Activated naive CD4-positive, alpha-beta T cell treated with Interleukin-2 at 50 U/mL for 16 hours (primary cell): Measurements from ENCODE around the gene ZNF658.
"Not testable (repeated sequence)": the region's sequence is repeated elsewhere in the genome, so short reads cannot be mapped to it uniquely, and the experiment has no call there.

Experiments
- DNase-seq: peaks from one replicate; pipeline ENCODE4 v3.0.0-alpha.2; 2020

ZNF658 gene

GRCh38 chr9:66900490-66901131 lies at the start of gene ZNF658:
TSS of gene ZNF658 (plus strand) at chr9:66900725. CDS start at chr9:66903562, 2,837 bp downstream.
- DNase-seq: peak; percentile 57

DNA sequence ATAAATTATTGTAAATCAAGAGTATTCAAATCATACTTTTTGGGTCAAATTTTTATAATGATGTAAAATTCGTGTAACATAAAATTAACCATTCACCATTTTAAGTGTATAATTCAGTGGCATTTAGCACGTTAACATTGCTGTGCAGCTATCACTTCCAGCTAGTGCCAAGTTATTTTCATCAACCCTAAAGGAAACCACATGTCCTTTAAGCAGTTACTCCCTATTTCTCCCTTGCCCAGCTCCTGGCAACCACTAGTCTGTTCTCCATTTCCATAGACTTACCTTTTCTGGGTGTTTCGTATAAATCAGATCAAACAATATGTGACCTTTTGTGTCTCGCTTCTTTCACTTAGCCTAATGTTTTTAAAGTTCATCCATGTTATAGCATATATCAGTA lies 38.8 kb upstream of the ZNF658 start:
- DNase-seq: not testable (repeated sequence)

GRCh38 chr9:66868660-66869059 lies 31.9 kb upstream of the ZNF658 start:
- not testable (repeated sequence) for DNase-seq

DNA sequence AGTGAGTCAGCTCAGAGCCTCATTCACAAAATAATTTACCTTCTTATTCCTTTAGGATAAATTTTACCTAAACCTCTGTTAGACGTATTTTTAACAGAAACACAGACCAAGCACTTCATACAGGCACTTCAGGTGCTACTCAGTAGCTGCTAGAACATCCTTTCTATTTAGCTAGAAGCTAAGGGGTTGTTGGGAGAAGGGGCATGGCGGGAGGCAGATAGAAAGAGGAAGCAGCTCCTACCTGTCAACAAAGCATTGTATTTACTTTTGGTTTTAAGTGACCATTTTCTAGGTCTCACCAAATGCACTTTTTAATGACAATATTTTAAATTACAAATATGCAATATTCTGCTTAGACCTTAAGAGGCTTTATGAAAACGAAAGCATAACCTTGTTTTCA lies 19.9 kb upstream of the ZNF658 start:
- DNase-seq: not testable (repeated sequence)

DNA sequence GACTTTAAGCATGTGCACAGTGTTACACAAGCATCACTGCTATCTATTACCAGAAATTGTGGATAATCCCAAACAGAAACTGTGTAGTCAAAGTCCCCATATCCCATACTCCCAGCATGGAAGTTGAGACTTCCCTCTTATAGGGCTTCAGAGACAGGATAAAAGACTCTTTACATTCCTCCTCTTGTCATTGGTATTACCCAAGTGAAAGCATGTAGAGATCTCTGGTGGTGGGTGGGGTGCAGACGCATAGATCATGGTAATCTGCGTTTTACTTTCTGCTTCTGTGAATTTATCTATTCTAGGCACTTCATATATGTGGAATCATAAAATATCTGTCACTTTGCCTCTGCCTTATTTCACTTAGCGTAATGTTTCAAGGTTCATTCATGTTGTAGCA lies 18.7 kb upstream of the ZNF658 start:
- not testable (repeated sequence) for DNase-seq

- not testable (repeated sequence) for DNase-seq
These were observed 10.2 kb upstream of the ZNF658 start for GRCh38 chr9:66890334-66890733.

DNA sequence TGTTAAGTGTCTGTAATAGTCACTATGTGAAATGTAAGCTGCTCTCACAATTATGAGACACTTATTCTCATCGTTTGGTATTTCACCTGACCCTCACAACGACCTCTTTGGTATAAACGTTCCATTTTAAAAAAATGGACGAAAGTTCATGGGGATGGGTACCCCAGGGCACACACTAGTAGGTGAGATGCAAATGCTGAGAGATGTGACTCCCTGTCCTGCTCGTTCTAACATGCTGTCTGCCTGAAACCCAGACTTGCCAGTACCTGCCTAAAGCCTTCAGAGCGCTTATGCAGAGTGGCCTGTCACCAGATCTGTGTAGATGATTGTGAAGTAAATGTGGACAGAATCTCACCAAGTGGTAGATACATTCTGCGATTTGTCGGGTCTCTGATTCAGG lies 616 bp downstream of the ZNF658 start:
- not testable (repeated sequence) for DNase-seq

GRCh38 chr9:66909560-66909959 lies 9.0 kb downstream of the ZNF658 start:
- DNase-seq: not testable (repeated sequence)

GRCh38 chr9:66920072-66920471 lies 19.5 kb downstream of the ZNF658 start:
- not testable (repeated sequence) for DNase-seq

DNA sequence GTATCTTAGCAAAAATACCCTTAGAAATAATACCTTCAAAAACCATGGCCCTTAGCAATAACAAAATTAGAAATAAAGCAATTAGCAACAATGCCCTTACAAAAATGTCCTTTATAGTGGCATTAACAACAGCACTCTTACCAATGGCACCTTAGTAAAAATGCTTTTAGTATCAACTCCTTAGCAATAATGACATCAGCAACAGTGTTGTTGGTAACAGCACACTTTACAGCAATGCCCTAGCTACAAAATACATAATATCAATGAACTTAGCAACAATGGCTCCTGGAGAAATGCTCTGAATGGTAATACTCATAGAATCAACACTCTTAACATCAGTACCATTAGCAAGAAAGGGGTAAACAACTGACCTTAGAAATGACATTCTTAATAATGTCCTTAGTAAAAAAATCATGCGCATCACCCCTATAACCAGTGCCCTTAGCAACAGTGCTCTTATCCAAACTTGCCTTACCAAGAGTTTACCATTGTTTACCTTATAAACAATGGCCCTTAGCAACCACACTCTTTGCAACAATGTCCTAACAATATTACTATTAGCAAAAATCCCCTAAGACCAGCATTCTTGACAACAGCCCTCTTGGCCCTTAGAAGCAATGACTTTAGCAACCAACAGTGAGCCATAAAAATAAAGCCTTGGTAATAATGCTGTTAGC lies 35.8 kb downstream of the ZNF658 start:
- DNase-seq: not testable (repeated sequence)

DNA sequence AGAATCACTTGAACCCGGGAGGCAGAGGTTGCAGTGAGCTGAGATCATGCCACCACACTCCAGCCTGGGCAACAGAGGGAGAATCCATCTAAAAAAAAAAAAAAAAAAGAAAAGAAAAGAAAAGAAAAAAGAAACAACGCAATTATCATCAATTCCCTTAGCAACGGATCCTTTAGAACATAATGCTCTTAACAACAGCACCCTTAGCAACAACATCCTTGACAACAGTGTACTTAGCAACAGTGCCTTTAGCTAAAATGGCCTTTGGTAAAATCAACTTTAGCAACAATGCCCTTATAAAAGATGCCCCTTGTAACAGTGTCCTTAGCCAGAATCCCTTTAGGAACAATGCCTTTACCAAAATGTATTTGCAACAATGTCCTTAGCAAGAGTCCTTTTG lies 37.1 kb downstream of the ZNF658 start:
- not testable (repeated sequence) for DNase-seq

DNA sequence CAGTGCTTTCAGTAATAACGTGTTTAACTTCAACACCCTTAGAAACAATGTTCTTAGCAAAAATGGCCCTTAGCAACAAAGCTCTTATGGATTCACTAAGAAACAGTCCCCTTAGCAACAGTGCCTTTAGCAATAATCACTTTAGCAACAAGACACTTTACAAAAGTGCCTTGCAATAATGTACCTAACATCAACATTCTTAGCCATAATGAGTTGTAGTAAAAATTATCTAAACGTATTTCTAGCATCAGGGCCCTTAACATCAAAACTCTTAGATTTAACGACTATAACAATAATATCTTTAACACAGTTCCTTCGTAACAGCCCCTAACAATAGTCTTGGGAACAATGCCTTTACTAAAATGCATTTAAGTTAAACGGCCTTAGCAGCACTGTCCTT lies 37.8 kb downstream of the ZNF658 start:
- DNase-seq: not testable (repeated sequence)

GRCh38 chr9:66939878-66940830 lies 39.6 kb downstream of the ZNF658 start:
- not testable (repeated sequence) for DNase-seq

DNA sequence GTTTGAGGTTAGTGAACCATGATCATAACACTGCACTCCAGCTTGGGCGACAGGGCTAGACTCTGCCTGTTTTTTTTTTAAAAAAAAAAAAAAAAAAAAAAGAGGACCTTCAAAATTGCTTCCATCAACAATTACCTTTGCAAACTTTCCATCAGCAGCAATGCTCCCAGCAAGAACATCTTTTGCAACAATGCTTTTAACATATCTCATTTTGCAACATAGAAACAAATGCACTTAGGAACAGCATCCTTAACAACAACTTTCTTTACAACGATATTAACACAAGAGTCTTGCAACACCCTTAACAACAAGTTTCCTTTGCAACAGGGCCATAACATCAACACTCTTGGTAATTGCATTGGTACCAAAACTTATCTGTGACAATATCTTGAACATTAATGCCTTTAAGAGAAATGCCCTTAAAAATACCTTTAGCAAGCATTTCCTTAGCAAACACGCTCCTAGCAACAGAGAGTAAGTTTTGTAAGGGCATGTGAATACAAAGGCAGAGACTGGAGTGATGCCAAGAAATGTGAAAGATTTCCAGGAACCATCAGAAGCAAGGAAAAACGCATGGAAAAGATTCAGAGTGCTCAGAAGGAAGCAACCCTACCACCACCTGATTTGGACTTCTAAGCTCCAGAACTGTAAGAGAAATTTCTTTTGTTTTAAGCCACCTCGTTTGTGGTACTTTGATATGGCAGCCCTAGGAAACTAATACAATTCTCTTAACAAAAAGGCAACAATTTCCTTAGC lies 42.1 kb downstream of the ZNF658 start:
- not testable (repeated sequence) for DNase-seq

DNA sequence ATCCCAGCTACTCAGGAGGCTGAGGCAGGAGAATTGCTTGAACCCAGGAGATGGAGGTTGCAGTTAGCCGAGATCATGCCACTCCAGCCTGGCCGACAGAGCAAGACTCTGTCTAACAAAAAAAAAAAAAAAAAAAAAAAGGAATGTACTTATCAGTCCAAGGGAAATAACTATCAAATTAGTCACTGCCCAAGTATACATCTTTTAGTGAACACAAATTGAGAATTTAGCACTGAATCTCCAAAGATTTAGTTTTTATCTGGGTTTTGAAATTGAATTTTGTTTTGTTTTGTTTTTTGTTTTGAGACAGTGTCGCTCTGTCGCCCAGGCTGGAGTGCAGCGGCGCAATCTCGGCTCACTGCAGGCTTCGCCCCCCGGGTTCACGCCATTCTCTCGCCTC lies 52.1 kb downstream of the ZNF658 start:
- not testable (repeated sequence) for DNase-seq
